HG03175 (cell line): ENCODE data around the gene ASZ1.

Experiments used
- ATAC-seq: cut with Tn5 transposase; IDR thresholded peaks from one replicate; pipeline ENCODE4 v1.9.1; 2021; ENCODE audit warnings: mild to moderate bottlenecking, moderate library complexity; ENCODE audit not compliant: unreplicated experiment

The ASZ1 gene

DNA sequence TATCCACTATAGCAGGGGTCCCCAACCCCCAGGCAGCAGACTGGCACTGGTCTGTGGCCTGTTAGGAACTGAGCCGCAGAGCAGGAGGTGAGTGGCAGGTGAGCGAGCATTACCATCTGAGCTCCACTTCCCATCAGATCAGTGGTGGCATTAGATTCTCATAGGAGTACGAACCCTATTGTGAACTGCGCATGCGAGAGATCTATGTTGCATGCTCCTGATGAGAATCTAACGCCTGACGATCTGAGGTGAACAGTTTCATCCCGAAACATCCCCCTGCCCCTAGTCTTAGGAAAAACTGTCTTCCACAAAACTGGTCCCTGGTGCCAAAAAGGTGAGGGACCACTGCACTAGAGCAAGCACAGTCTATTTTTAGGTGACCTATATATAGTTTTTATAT lies 23.6 kb downstream of the ASZ1 start:
- ATAC-seq = no peak

DNA sequence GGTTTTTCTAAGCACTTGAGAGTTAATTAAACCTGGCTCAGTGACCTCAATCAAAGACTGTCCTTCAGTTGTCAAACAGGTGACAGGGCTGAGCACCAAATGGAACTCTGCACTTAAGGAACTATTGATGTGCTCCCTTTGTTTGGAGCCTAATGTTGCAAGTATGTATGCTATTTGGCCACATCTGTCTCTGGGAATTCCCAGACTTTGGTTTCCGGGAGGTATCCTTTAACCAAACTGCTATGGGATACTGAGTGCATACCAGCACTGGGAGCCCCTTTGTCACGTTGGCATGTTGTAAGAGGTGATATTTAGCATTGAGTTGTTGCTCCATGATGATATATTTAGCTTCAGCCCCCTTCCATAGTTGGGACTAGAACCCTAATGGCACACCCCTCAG lies 25.2 kb downstream of the ASZ1 start:
- ATAC-seq = no peak

DNA sequence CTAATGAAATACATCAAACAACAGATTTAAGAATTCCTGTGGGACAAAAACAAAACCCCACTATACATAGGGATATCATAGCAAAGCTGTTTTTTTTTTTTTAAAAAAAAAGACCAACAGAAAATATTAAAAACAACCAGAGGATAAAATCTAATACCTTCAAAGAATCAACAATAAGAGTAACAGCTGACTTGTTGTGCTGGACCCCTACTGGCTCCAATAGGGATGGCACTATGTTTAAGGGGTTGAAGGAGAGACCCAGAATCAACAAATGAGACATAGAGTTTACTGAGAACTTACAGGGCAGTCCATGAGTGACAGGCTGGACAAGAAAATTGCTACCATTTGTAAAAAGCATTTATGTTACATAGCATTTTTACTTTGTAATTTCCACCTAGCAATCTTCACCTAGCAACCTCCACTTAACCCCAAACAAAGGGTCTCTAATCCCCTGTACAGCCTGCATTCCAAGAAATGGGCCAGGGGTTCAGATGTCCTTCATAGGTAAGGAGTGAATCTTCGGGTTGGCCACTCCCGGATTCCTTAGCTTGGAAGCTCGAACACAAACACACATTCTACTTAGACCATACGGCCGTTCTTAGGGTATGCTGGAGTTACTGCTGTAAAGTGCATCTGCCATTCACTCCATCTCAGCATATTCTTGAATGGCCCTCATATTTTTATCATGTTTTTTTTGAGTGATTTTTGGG lies 25.8 kb downstream of the ASZ1 start:
- ATAC-seq = peak; percentile 78

DNA sequence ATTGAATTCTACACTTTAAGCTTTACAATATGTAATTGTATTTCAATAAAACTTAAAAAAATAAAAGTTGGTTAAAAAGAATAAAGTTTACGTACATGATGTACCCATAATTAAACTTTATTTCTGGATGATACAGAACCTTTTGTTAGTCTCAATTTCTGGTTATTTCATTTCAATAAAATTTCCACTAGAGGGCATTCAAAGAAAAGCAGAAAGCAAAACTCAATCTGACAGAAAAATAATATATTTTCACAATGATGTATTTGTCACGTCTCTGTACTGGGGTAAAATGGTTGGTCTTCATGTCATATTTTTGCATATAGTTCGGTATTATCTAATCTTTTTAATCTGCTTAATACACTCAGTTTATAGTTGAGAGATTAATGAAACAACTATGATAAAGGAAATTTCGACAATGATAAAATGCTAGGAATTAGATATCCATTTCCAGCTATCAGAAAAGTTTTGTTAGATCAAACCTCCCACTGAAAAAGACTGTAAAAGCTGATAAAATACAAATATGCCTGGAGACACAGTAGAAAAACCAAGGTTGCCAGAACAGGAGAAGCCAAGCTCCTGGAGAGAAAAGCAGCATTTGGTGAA lies 27.4 kb downstream of the ASZ1 start:
- no peak for ATAC-seq

DNA sequence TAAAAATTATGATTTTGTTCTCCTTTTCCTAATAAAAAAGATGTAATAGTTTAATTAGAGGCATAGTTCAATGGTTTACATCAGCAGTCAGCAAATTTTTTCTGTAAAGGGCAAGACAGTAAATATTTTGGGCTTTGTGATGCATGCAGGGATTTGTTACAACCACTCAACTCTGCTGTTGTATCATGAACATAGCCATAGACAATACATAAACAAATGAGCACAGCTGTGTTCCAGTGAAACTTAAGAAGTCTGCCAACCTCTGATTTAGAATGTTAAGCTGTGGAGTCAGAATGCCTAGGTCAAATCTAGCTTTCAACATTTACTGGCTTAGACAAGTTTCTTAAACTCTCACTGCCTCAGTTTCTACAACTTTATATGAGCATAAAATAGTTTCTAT lies 31.6 kb downstream of the ASZ1 start:
- ATAC-seq = no peak

DNA sequence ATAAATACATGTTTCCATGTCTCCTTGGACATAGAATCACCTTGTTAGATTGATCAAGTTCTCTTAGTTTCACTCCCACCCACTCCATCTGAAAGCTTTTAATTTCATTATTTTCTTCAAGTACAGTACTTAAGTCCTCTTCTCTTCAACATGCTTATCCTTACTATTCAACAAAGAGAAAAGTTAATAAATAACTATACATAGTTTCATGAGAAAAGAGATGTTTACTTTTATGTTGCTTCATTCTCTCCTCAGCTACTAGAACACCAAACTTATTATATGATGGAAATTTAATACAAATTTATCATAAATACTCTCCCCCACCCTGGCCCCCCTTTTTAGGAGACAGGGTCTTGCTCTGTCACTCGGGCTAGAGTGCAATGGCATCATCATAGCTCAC lies 33.5 kb downstream of the ASZ1 start:
- no peak for ATAC-seq

DNA sequence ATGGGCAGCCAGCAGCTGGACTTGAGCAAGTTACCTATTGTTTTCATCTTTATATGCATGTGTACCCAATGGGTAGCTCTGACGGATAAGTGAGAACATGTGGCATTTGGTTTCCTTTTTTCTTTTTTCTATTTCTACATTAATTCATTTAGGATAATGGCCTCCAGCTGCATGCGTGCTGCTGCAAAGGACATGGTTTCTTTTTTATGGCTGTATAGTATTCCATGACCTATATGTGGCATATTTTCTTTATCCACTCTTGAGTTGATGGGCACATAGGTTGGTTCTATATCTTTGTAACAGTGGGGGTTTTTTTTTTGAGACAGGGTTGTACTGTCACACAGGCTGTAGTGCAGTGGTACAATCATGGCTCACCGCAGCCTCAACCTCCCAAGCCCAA lies 37.4 kb downstream of the ASZ1 start:
- no peak for ATAC-seq

DNA sequence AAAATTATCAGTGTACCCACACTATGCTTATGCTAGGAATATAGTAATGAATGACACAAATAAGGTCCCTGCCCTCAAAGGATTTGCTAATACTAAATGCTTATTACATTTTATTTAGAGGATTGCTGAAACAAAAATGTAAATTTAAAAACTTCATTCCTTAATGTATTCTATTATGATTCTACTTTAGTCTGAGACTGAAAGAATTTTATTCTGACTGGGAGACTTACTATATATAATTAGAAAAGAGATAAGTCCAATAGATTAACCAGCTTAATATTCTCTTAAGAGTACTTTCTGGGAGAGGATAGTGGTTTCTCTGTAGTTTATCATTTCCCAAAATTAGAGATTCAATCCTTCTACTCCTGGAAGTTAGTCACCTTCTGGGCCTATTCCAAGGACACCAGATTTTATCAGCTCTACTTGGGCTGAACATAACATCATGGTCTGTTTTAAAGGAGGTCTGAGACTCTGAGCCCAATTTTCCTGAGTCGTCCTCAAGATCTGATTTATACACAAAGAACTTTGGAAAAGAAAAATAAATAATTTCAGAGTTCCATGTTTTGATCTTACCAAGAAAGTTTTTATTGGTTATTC lies 41.1 kb downstream of the ASZ1 start:
- no peak for ATAC-seq

DNA sequence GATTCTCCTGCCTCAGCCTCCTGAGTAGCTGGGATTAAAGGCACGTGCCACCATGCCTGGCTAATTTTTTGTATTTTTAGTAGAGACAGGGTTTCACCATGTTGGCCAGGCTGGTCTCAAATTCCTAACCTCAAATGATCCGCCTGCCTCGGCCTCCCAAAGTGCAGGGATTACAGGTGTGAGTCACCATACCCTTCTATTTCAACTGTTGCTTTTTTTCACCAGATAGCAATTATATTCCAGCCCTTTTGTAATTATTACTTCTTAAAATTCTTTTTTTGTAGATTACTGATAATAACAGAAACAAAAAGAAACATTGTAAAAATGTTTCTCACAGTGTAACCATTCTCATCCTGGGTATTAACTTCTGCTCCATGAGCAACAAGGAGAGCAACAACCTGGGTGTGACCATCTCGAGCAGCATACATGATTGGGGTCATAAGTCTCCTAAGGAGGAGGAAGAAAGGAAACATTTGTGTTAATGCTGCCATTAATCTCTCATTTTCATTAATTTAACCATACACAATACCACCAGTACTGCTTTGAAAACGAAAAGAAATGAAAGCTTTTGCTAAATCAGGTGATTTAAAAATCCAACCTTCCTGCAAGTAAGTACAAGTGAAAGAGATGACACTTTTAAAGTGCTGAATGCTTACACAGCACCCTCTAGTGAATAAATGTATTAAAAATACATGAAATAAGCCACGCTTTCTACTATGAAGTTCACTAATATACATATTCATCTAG lies 41.8 kb downstream of the ASZ1 start:
- ATAC-seq = peak; percentile 66

DNA sequence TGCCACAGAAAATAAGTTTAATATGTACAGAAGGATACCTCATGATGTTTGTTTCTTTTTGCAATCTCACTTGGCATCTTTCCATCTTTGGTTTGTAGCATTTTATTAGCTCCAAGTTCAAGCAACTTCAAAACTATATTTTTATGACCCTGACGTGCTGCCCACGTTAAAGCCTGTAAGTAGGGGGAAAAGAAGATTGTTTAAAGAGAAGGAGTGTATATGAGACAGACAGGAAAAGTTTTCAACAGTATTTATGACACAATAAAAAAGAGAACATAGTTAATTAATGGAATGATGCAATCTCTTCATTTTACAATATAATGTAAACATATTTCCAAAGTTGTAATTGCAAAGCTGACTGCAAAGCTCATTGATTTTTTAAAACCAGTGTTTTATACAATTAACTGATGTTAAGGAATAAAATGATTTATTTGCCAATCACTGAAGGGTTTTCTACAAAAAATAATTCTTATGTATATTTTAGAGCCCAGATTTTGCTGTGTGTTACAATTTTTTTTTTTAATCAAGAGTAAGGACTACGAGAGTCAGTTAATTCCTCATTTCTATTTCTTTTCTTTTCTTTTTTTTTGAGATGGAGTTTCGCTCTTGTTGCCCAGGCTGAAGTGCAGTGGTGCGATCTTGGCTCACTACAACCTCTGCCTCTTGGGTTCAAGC lies 42.5 kb downstream of the ASZ1 start:
- ATAC-seq = no peak

DNA sequence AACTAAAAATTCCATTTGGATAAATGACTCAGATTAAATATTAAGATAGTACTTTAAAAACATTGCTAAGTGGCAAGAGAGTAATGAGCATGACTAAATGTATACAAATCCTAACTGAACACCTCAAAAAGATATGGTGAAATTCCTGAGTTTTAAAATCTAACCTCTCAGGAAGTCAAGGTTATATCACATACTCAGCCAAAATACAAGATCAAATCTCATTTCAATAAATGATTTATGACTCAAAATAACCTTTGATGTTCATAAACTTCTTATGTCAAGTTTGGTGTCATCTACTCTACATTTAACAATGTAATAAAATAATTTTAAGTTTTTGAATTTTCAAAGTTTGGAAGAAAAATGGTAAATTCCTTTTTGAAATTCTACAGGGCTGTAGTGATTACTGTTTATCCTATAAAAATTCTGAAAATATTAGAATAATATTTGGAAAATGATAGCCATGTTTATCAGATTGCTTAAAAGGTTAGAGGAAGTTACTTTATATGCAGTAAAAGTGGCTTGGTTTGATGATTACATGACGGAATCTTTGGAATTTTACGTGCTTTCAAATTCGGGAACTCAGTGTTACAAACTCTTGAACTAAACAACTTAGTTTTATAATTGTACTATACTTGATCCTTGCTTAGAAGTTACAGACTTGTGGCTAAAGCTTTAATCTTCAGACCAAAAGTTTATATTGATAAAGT lies 43.7 kb downstream of the ASZ1 start:
- no peak for ATAC-seq

DNA sequence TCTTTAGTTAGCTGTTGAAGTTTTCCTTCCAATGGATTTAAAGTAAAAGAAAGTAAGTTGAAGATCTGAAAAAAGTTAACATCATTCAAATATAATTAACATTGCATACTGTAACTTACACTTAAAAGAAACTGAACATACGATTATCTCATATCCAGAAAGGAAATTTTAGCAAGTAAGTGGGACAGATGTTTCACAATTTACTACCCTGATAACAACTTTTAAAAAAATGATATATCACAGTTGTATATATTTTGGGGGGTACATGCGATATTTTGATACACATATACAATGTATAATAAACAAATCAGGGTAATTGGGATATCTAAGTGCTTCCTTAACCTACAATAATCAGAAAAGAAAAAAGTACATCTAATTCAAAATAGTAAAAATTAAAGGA lies 44.2 kb downstream of the ASZ1 start:
- ATAC-seq = no peak

DNA sequence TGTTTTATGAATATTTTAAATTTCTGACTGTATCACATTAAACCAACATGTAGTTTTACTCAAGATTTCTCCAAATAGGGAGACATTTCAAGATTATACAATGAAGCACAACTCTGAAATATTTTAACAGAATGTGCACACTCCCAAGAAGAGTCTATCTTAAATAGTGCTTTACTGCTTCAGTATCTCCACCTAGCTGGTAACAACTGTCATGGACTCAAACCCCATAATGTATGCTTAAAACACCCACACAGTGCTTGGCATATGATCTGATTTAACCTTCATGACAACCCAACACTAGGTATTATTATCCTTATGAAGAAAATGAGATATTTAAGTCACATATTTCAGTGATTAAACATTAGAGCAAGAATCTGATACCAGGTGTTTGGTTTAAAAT lies 45.9 kb downstream of the ASZ1 start:
- ATAC-seq = no peak

DNA sequence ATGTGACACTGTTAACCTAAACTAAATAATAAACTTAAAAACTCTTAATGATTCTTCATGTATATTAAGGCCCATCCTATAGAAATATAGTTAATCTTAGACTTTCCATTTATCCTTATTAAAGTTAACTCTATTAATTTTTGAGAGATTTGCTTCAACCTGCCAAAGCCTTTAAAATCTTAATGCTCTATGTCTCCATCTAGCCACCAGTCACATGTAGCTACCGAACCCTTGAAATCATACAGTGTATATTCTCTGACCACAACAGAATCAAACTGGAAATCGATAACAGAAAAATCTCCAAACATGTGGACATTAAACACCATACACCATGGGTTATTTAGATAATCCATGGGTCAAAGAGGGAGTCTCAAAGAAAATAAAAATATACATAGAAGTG lies 51.9 kb downstream of the ASZ1 start:
- no peak for ATAC-seq

DNA sequence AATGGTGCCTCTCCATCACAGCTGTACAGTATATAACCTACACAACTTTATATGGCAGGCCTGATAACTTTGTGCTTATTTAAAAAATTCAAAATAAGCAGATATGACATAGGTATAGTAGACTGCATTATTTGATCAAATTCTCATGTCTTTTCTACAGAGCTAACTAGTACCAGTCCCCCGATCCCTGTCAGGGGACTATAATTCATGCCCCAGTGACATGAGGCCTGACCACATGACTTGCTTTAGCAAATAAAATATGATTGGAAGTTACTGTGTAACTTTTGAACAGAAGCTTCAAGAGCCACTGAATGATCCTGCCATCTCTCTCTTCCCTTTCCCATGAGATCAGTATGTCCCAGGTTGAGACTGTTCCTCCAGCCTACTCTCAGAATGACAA lies 55.2 kb downstream of the ASZ1 start:
- ATAC-seq = no peak

DNA sequence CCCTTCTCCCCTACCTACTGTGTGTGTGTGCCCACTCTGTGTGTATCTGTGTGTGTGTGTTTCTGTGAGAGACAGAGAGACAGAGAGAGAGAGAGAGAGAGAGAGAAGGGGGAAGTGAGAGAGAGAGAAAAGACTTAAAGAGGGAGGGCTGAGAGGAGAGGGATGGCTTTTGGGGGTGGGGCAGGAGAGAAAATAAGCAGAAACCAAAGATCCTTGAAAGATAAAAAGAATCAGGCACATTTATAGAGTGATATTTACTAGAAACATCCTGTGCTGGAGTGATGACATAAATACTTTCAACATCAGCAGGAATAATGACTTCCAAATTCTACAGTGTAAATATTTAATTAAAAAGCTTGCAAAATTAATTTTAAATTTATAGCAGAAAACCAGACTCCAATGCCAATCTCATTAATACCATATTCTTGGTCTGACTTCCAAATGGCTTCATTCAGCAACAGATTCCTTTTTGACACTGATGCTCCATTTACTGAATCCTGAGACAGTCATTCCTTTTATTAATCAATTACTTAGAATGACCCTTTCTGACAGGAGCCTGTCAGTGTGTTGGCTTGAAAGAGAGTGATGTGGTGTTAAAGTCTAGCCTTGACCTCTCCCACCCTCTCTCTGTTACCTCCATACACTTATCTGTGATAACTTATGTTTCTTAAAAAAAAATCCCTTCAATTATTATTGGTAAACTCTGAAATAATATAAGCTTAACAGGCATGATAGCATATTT lies 62.8 kb downstream of the ASZ1 start:
- ATAC-seq = no peak

DNA sequence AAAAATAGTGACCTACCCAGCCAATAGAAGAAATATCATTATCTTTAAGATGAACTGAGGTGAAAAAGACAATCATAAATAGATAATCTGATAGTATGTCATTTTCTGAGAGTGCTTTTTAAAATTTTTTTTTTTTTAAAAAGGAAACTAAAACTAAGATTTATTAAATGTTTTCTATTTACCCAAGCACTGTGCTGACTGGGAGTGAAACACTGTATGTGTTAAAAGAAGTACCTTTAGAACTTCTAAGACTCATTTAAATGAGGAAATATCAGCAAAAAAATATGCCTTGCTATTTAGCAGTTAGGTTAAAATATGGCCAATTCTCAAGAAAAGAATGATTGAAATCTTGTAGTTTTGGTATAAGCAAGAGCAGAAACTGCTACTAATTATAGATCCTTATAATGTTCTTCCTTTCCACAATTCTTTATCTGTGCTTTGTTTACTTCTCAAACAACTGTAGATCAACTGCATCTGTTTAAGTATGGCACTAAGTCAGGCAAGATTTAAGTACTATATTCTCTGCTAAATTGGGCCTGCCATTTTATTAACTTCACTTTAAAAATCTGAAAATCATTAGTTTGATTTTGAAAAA lies 64.9 kb downstream of the ASZ1 start:
- no peak for ATAC-seq

DNA sequence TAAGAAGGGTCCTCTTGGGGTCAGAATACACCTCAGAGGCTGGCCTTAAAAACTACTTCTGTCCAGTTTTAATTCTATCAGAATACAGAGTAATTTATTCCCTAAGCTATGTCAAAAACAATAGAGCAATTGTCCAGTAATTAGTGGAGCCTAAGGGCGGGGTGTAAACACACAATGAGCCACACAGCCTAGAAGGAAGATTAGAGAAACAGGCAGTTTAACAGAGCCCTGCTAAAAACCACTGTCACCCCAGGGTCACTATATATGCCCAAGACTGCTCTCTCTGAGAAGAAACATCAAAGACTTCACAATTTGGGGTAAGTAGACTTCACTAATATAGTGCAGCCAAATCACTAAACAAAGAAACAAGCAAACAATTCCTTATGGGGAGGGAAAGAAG lies 77.3 kb downstream of the ASZ1 start:
- no peak for ATAC-seq

DNA sequence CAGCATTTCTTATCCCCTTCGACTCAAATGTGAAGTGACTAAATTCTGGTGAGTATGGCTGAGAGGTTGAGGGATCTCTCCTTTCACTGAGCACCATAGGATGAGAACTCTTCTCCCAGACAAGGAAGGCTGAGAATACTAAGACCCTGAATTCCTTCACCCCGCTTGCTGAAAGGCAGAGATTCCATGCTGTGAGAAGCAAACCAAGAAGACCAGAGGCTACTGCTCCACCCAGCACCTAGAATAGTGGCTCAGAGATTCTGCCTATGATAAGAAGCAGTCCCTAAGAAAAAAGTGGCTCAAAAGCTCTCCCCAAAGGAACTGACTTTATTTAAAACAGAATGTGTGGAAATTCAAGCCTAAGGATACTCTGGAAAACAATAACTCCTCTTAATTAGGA lies 77.7 kb downstream of the ASZ1 start:
- ATAC-seq = no peak
